Breast epithelium (tissue), 3 donors: ENCODE measurements around the gene SMARCAL1.

Source experiments
- POLR2A ChIP-seq: fragments of 450-650 bp; IDR thresholded peaks from one replicate; pipeline ENCODE4 v1.6.1; 2016; ENCODE audit warnings: antibody characterized with exemption, mild to moderate bottlenecking, moderate library complexity
- POLR2AphosphoS5 ChIP-seq, 3 donors: sonication (generic); formaldehyde crosslinking; IDR thresholded peaks; one replicate each; pipeline ENCODE4 v1.6.1; 2017; ENCODE audit warnings: antibody characterized with exemption in 3 of 3
- TF ChIP-seq, protein P1 (sequence below), 3 donors: fragments of 450-650 bp; IDR thresholded peaks; one replicate each; pipeline ENCODE4 v1.5.1; 2016 to 2017; ENCODE audit warnings: antibody characterized with exemption in 3 of 3, mild to moderate bottlenecking in 3 of 3, moderate library complexity in 3 of 3

DNA sequence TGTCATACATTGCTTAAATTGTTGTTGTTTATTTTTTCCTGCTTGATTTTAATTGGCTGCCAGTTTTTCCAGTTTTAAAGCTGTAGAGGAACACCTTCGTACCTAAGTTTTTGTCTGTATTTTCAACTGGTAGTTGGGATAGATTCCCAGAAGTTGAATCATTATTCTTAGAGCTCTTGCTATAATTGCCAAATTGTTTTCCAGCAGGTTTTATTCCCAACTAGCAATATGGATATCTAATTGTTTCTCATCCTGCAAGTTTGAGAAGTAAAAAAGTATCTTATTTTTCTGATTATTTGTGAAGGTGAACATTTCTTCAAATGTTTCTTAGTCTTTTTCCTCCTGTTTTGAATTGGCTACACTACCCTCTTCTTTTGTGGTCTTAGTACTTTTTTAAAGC lies 6.7 kb downstream of the SMARCAL1 start:
- TF ChIP-seq, protein P1, sequence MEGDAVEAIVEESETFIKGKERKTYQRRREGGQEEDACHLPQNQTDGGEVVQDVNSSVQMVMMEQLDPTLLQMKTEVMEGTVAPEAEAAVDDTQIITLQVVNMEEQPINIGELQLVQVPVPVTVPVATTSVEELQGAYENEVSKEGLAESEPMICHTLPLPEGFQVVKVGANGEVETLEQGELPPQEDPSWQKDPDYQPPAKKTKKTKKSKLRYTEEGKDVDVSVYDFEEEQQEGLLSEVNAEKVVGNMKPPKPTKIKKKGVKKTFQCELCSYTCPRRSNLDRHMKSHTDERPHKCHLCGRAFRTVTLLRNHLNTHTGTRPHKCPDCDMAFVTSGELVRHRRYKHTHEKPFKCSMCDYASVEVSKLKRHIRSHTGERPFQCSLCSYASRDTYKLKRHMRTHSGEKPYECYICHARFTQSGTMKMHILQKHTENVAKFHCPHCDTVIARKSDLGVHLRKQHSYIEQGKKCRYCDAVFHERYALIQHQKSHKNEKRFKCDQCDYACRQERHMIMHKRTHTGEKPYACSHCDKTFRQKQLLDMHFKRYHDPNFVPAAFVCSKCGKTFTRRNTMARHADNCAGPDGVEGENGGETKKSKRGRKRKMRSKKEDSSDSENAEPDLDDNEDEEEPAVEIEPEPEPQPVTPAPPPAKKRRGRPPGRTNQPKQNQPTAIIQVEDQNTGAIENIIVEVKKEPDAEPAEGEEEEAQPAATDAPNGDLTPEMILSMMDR (IDR thresholded peaks at IDR 0.05) = no peak
- no peak for TF ChIP-seq POLR2AphosphoS5 (IDR thresholded peaks at IDR 0.05)
- no peak for TF ChIP-seq POLR2A
